Smooth muscle cell (in vitro differentiated cells): ENCODE results near the gene SYNM. TPM values are rescaled to one million over a fixed set of nuclear protein-coding genes. Genes with fewer than 3 reads are reported as not detected.

ENCODE experiments used
- DNase-seq: peaks from one replicate; lab custom pipeline; 2025; ENCODE audit not compliant: unreplicated experiment; lab: John Stamatoyannopoulos, UW
- H2AFZ ChIP-seq: fragments of 200-600 bp; sonication (generic); 2 replicates; pipeline ENCODE4 v1.6.0; 2016; ENCODE audit warnings: antibody characterized with exemption, low read depth, mild to moderate bottlenecking
- H3F3A ChIP-seq: fragments of 200-600 bp; sonication (generic); 2 replicates; pipeline ENCODE4 v1.6.0; 2017; ENCODE audit warnings: antibody characterized with exemption, low read depth
- H3K27ac ChIP-seq: fragments of 200-600 bp; sonication (generic); 2 replicates; pipeline ENCODE4 v1.5.1; 2016; ENCODE audit warnings: low read depth, mild to moderate bottlenecking
- H3K27me3 ChIP-seq: fragments of 200-600 bp; sonication (generic); 2 replicates; pipeline ENCODE4 v1.6.1; 2016; ENCODE audit warnings: low read depth, mild to moderate bottlenecking
- H3K36me3 ChIP-seq: fragments of 200-600 bp; sonication (generic); 2 replicates; pipeline ENCODE4 v1.5.1; 2016; ENCODE audit warnings: low read depth
- H3K4me1 ChIP-seq: fragments of 200-600 bp; sonication (generic); 2 replicates; pipeline ENCODE4 v1.5.1; 2016; ENCODE audit warnings: low read depth
- H3K4me2 ChIP-seq: fragments of 200-600 bp; sonication (generic); 2 replicates; pipeline ENCODE4 v1.6.0; 2016; ENCODE audit warnings: mild to moderate bottlenecking
- H3K4me3 ChIP-seq: fragments of 200-600 bp; sonication (generic); 2 replicates; pipeline ENCODE4 v1.5.1; 2016; ENCODE audit warnings: mild to moderate bottlenecking
- H3K79me2 ChIP-seq: fragments of 200-600 bp; sonication (generic); 2 replicates; pipeline ENCODE4 v1.6.0; 2016; ENCODE audit warnings: low read depth, mild to moderate bottlenecking
- H3K9ac ChIP-seq: fragments of 200-600 bp; sonication (generic); 2 replicates; pipeline ENCODE4 v1.6.0; 2016; ENCODE audit warnings: low read depth
- H3K9me3 ChIP-seq: fragments of 200-600 bp; sonication (generic); replicated peaks from 2 replicates; pipeline ENCODE4 v1.5.1; 2016; ENCODE audit warnings: low read depth
- H4K20me1 ChIP-seq: fragments of 200-600 bp; sonication (generic); 2 replicates; pipeline ENCODE4 v1.6.0; 2016; ENCODE audit warnings: low read depth
- CTCF ChIP-seq: fragments of 200-600 bp; sonication (generic); IDR thresholded peaks from 2 replicates; pipeline ENCODE4 v1.5.1; 2017; ENCODE audit warnings: borderline replicate concordance, mild to moderate bottlenecking, antibody characterized with exemption; ENCODE audit not compliant: insufficient read depth, poor library complexity, severe bottlenecking
- WGBS: methylation state at CpG from one replicate; pipeline ENCODE4 v1.1.7; 2016; ENCODE audit warnings: low lambda C conversion rate; 5-methylcytosine and 5-hydroxymethylcytosine counted together
- polyA plus RNA-seq: library from polyadenylated mRNA; unstranded; fragments of >200 nt; fragmentation: Nextera tagmentation; extraction: Ambion mirVana; gene quantifications from 2 replicates; pipeline ENCODE4 v1.2.1, GENCODE V29; 2016
- total RNA-seq: library from RNA; depleted of rRNA; stranded (reverse); fragments of >200 nt; gene quantifications from 2 replicates; pipeline ENCODE4 v1.2.3, GENCODE V29; 2014

The SYNM gene
- total and polyA plus RNA-seq, 2 experiments from 2014 or later = 1.3 to 3.0 TPM

GRCh38 chr15:99076555-99077308, 28.1 kb upstream of the SYNM start:
- Histone ChIP-seq H3K27ac (no peak overlapping the region), H3K4me2 (peak overlapping the region; percentile 86), H3F3A (no peaks in the 10 kb centered on the region), H3K4me1 (no peaks in the 10 kb centered on the region), H3K79me2 (no peaks in the 10 kb centered on the region), H3K27me3 (no peaks in the 10 kb centered on the region), H3K9ac (peak overlapping the region; percentile 37), H4K20me1 (no peaks in the 10 kb centered on the region), H3K4me3 (peak overlapping the region; percentile 50), H2AFZ (peak overlapping the region; percentile 95), H3K9me3 (no peaks in the 10 kb centered on the region), H3K36me3 (no peaks in the 10 kb centered on the region)
- no peak for DNase-seq
- 4% methylated on average over 10 of the region's 10 CpGs for WGBS
- peak; percentile 89 for TF ChIP-seq CTCF

GRCh38 chr15:99082798-99083197, 22.1 kb upstream of the SYNM start:
- H3K27ac ChIP-seq = no peak overlapping the region
- H3K4me3 ChIP-seq = no peak overlapping the region
- no peaks in the 10 kb centered on the region for H3F3A ChIP-seq
- H3K4me2 ChIP-seq = no peak overlapping the region
- no peak for DNase-seq
- no peaks in the 10 kb centered on the region for H4K20me1 ChIP-seq
- no peaks in the 10 kb centered on the region for H3K36me3 ChIP-seq
- no peaks in the 10 kb centered on the region for H3K27me3 ChIP-seq
- H3K9ac ChIP-seq = no peak overlapping the region
- no peaks in the 10 kb centered on the region for H3K4me1 ChIP-seq
- H2AFZ ChIP-seq = no peak overlapping the region
- H3K79me2 ChIP-seq = no peaks in the 10 kb centered on the region
- H3K9me3 ChIP-seq = no peaks in the 10 kb centered on the region
- TF ChIP-seq CTCF = no peak
- WGBS = 86% methylated on average over 1 of the region's 1 CpG

- H3K4me3 ChIP-seq = no peak overlapping the region
- H3K9ac ChIP-seq = no peak overlapping the region
- H2AFZ ChIP-seq = no peak overlapping the region
- H3K9me3 ChIP-seq = no peaks in the 10 kb centered on the region
- H3K27me3 ChIP-seq = no peaks in the 10 kb centered on the region
- H3K27ac ChIP-seq = no peak overlapping the region
- TF ChIP-seq CTCF = no peak
- H4K20me1 ChIP-seq = no peaks in the 10 kb centered on the region
- H3K4me1 ChIP-seq = no peaks in the 10 kb centered on the region
- no peak for DNase-seq
- H3K36me3 ChIP-seq = no peaks in the 10 kb centered on the region
- no peak overlapping the region for H3K4me2 ChIP-seq
- no peaks in the 10 kb centered on the region for H3K79me2 ChIP-seq
- no peaks in the 10 kb centered on the region for H3F3A ChIP-seq
- 97% methylated on average over 10 of the region's 10 CpGs for WGBS
These were observed 19.9 kb upstream of the SYNM start for GRCh38 chr15:99084965-99085364.
